ENCODE results near the gene SEL1L. TPM values are rescaled to one million over a fixed set of nuclear protein-coding genes. Genes with fewer than 3 reads are reported as not detected.
A peak's percentile ranks its signal among the peaks of the same experiment; 100 is the strongest.

SEL1L gene
- polyA plus RNA-seq, 3 donors: 14.4 to 48.4 (median 42.5) TPM

GRCh38 chr14:81434230-81434629 lies 99.4 kb downstream of the SEL1L start:
- Histone ChIP-seq H3K27me3 (ENCODE audit: control insufficient read depth in 2 of 2, insufficient read depth in 2 of 2, low read length in 2 of 2) (peaks cover 67 to 78% of the 10 kb centered on the region in 2 donors), H3K4me2 (replicated peaks; ENCODE audit: extremely low read depth, low read length, poor library complexity, severe bottlenecking) (no peak overlapping the region), H4K20me1 (ENCODE audit: insufficient read depth, low read length) (peaks cover 3% of the 10 kb centered on the region), H3K9ac (ENCODE audit: insufficient read depth, low read length, poor library complexity, severe bottlenecking) (no peak overlapping the region), H2AFZ (ENCODE audit: insufficient read depth, low read depth, low read length, poor library complexity, severe bottlenecking) (no peak overlapping the region), H3K79me2 (ENCODE audit: insufficient read depth, low read length) (no peaks in the 10 kb centered on the region), H3K4me3 (replicated peaks in 1 of 3; ENCODE audit: low read depth in 2 of 3, low read length in 3 of 3) (no peak overlapping the region), H3K9me3 (replicated peaks in 1 of 2; ENCODE audit: control insufficient read depth in 1 of 2, insufficient read depth in 1 of 2, low read length in 2 of 2) (peaks cover 0 to 21% of the 10 kb centered on the region in 2 donors), H3K36me3 (replicated peaks in 1 of 2; ENCODE audit: control insufficient read depth in 1 of 2, insufficient read depth in 2 of 2, low read length in 2 of 2) (no peaks in the 10 kb centered on the region), H3K27ac (ENCODE audit: low read depth in 1 of 2, low read length in 2 of 2) (no peak overlapping the region), H3K4me1 (ENCODE audit: control insufficient read depth in 1 of 2, insufficient read depth in 2 of 2, low read length in 2 of 2) (peaks cover 15 to 18% of the 10 kb centered on the region in 2 donors)
- no peak for DNase-seq
- intact Hi-C loops (cut with micrococcal nuclease): loop anchor here (10.0 kb wide), 1 partner anchor 49 kb away; no protein-coding TSS in a partner anchor
- peaks cover 0 to 13% (median 2%) of the 10 kb centered on the region in 7 donors for H3K9me3 Mint-ChIP-seq
- no peak for TF ChIP-seq CTCF (IDR thresholded peaks at IDR 0.05)
- WGBS (ENCODE audit: insufficient coverage): no CpG with 5 or more reads among the region's 4 CpGs
- no peak overlapping the region for H3K27ac Mint-ChIP-seq
- H3K4me3 Mint-ChIP-seq: peak overlapping the region in 1 of 2 donors; percentile 95
- H3K36me3 Mint-ChIP-seq: peaks cover 1 to 17% of the 10 kb centered on the region in 2 donors
- H3K27me3 Mint-ChIP-seq (ENCODE audit: low read depth in 3 of 3): peaks cover 69 to 91% (median 69%) of the 10 kb centered on the region in 3 donors
- H3K4me1 Mint-ChIP-seq: peaks cover 14% of the 10 kb centered on the region

DNA sequence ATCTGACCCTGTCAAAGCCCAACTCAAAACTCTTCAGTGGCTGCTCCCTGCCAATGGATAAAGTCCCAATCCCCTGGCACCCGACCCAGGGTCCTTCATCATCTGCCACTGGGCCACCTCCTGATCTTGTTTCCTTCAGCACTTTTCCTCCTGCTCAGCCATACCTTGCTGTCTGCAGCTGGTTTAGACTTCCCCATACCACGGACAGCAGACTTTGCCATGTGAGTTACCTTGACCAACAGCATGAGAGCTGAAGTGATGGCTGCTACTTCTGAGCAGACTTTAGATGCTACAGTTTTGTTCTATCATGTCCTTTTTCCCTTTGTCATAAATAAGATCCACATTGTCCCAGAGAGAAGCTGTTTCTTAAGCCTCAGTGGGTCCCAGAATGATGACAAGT lies 100.3 kb downstream of the SEL1L start:
- intact Hi-C loops (cut with micrococcal nuclease): loop anchor here (10.0 kb wide), 1 partner anchor 49 kb away; no protein-coding TSS in a partner anchor
- Mint-ChIP-seq H3K36me3 (peaks cover 0 to 17% of the 10 kb centered on the region in 2 donors), H3K4me3 (peak overlapping the region in 1 of 2 donors; percentile 95), H3K4me1 (peaks cover 14% of the 10 kb centered on the region), H3K9me3 (peaks cover 0 to 13% (median 2%) of the 10 kb centered on the region in 7 donors), H3K27me3 (ENCODE audit: low read depth in 3 of 3) (peaks cover 62 to 88% (median 63%) of the 10 kb centered on the region in 3 donors), H3K27ac (no peak overlapping the region)
- Histone ChIP-seq H3K79me2 (ENCODE audit: insufficient read depth, low read length) (no peaks in the 10 kb centered on the region), H3K9ac (ENCODE audit: insufficient read depth, low read length, poor library complexity, severe bottlenecking) (no peak overlapping the region), H3K9me3 (replicated peaks in 1 of 2; ENCODE audit: control insufficient read depth in 1 of 2, insufficient read depth in 1 of 2, low read length in 2 of 2) (peaks cover 0 to 21% of the 10 kb centered on the region in 2 donors), H4K20me1 (ENCODE audit: insufficient read depth, low read length) (peaks cover 3% of the 10 kb centered on the region), H3K27ac (ENCODE audit: low read depth in 1 of 2, low read length in 2 of 2) (no peak overlapping the region), H3K27me3 (ENCODE audit: control insufficient read depth in 2 of 2, insufficient read depth in 2 of 2, low read length in 2 of 2) (peaks cover 61 to 74% of the 10 kb centered on the region in 2 donors), H3K4me2 (replicated peaks; ENCODE audit: extremely low read depth, low read length, poor library complexity, severe bottlenecking) (no peak overlapping the region), H3K4me1 (ENCODE audit: control insufficient read depth in 1 of 2, insufficient read depth in 2 of 2, low read length in 2 of 2) (peaks cover 15 to 18% of the 10 kb centered on the region in 2 donors), H3K4me3 (replicated peaks in 1 of 3; ENCODE audit: low read depth in 2 of 3, low read length in 3 of 3) (no peak overlapping the region), H3K36me3 (replicated peaks in 1 of 2; ENCODE audit: control insufficient read depth in 1 of 2, insufficient read depth in 2 of 2, low read length in 2 of 2) (no peaks in the 10 kb centered on the region), H2AFZ (ENCODE audit: insufficient read depth, low read depth, low read length, poor library complexity, severe bottlenecking) (no peak overlapping the region)
- 64% methylated on average over 2 of the region's 2 CpGs for WGBS (ENCODE audit: insufficient coverage)
- no peak for DNase-seq
- TF ChIP-seq CTCF (IDR thresholded peaks at IDR 0.05): no peak

Measured in CD14-positive monocyte (primary cell).